ENCODE results near the gene NRG3. TPM values are rescaled to one million over a fixed set of nuclear protein-coding genes. Genes with fewer than 3 reads are reported as not detected.

NRG3 gene
- total RNA-seq, 1 experiment from 2014 or later = 0.08 TPM

DNA sequence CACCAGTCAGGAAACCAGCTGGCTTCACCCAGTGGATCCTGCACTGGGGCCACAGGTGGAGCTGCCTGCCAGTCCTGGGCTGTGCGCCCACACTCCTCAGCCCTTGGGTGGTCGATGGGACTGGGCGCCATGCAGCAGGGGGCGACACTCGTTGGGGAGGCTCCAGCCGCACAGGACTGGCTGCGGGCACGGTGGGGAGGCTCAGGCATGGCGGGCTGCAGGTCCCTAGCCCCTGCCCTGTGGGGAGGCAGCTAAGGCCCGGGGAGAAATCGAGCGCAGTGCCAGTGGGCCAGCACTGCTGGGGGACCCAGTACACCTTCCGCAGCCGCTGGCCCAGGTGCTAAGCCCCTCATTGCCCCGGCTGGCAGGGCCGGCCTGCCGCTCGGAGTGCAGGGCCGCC lies 12.4 kb upstream of the NRG3 start:
- no peak for DNase-seq (ENCODE audit: low read depth, low spot score)
- Histone ChIP-seq H3K36me3 (ENCODE audit: control insufficient read depth, insufficient read depth, low read length) (no peaks in the 10 kb centered on the region), H3K4me3 (ENCODE audit: low read depth in 2 of 2, low read length in 2 of 2) (no peak overlapping the region), H3K27me3 (ENCODE audit: control insufficient read depth, insufficient read depth, low read length) (no peaks in the 10 kb centered on the region), H3K27ac (ENCODE audit: low read length) (no peak overlapping the region), H3K4me1 (ENCODE audit: control insufficient read depth, insufficient read depth, low read length) (no peaks in the 10 kb centered on the region), H3K9me3 (ENCODE audit: control insufficient read depth, insufficient read depth, low read depth, low read length) (no peaks in the 10 kb centered on the region)
- TF ChIP-seq, protein P1, sequence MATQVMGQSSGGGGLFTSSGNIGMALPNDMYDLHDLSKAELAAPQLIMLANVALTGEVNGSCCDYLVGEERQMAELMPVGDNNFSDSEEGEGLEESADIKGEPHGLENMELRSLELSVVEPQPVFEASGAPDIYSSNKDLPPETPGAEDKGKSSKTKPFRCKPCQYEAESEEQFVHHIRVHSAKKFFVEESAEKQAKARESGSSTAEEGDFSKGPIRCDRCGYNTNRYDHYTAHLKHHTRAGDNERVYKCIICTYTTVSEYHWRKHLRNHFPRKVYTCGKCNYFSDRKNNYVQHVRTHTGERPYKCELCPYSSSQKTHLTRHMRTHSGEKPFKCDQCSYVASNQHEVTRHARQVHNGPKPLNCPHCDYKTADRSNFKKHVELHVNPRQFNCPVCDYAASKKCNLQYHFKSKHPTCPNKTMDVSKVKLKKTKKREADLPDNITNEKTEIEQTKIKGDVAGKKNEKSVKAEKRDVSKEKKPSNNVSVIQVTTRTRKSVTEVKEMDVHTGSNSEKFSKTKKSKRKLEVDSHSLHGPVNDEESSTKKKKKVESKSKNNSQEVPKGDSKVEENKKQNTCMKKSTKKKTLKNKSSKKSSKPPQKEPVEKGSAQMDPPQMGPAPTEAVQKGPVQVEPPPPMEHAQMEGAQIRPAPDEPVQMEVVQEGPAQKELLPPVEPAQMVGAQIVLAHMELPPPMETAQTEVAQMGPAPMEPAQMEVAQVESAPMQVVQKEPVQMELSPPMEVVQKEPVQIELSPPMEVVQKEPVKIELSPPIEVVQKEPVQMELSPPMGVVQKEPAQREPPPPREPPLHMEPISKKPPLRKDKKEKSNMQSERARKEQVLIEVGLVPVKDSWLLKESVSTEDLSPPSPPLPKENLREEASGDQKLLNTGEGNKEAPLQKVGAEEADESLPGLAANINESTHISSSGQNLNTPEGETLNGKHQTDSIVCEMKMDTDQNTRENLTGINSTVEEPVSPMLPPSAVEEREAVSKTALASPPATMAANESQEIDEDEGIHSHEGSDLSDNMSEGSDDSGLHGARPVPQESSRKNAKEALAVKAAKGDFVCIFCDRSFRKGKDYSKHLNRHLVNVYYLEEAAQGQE (IDR thresholded peaks at IDR 0.05; ENCODE audit: insufficient read depth in 1 of 2, low read depth in 2 of 2, low read length in 1 of 2) = no peak
- TF ChIP-seq POLR2AphosphoS5 (IDR thresholded peaks at IDR 0.05; ENCODE audit: low read depth, low read length) (no peak), SIN3A (IDR thresholded peaks at IDR 0.05; ENCODE audit: borderline replicate concordance, insufficient read depth, low read depth, low read length) (no peak), TCF7L2 (IDR thresholded peaks at IDR 0.05; ENCODE audit: low read depth, low read length) (no peak)
- TF ChIP-seq, protein P2, sequence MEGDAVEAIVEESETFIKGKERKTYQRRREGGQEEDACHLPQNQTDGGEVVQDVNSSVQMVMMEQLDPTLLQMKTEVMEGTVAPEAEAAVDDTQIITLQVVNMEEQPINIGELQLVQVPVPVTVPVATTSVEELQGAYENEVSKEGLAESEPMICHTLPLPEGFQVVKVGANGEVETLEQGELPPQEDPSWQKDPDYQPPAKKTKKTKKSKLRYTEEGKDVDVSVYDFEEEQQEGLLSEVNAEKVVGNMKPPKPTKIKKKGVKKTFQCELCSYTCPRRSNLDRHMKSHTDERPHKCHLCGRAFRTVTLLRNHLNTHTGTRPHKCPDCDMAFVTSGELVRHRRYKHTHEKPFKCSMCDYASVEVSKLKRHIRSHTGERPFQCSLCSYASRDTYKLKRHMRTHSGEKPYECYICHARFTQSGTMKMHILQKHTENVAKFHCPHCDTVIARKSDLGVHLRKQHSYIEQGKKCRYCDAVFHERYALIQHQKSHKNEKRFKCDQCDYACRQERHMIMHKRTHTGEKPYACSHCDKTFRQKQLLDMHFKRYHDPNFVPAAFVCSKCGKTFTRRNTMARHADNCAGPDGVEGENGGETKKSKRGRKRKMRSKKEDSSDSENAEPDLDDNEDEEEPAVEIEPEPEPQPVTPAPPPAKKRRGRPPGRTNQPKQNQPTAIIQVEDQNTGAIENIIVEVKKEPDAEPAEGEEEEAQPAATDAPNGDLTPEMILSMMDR (IDR thresholded peaks at IDR 0.05) = no peak
- POLR2A ChIA-PET = no interaction called here
- no peak for ATAC-seq
- BruUV-seq (replicated peaks) = no TSS peak
- CTCF ChIA-PET = no interaction called here
- intact Hi-C loops (cut with micrococcal nuclease; ENCODE audit: unreplicated experiment) (no loop called here), in situ Hi-C loops (cut with HindIII; ENCODE audit: low pct_unique_long_range_greater_than_20kb, low sequenced_read_pairs) (no loop called here)

DNA sequence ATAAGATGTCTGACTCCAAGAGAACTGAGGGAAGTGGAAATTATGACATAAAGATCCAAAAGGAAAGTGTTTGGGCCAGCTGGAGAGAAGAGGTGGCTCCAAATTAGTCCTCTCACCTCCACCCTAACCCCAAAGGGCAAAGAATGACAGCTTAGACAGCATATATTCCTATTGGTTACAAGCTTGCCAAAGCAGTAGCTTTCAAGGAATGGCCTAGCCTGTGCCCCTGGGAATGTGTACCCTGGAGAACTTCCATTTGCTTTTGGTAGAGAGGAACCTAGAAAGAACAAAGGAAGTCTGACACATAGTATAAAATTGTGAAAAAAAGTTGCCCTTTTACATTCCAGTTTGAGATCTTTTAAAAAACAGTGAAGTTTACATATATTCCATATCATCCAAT lies 11.2 kb upstream of the NRG3 start:
- no peak overlapping the region for H3K27ac ChIP-seq (ENCODE audit: low read length)
- POLR2A ChIA-PET = no interaction called here
- no TSS peak for BruUV-seq (replicated peaks)

More for the DNA sequence above, 11.2 kb upstream of the NRG3 start:
- in situ Hi-C loops (cut with HindIII; ENCODE audit: low pct_unique_long_range_greater_than_20kb, low sequenced_read_pairs) = no loop called here
- no peak for ATAC-seq
- Histone ChIP-seq H3K9me3 (ENCODE audit: control insufficient read depth, insufficient read depth, low read depth, low read length) (no peaks in the 10 kb centered on the region), H3K27me3 (ENCODE audit: control insufficient read depth, insufficient read depth, low read length) (no peaks in the 10 kb centered on the region; the same call in 1 of the 2 replicates), H3K4me3 (ENCODE audit: low read depth in 2 of 2, low read length in 2 of 2) (no peak overlapping the region), H3K36me3 (ENCODE audit: control insufficient read depth, insufficient read depth, low read length) (no peaks in the 10 kb centered on the region), H3K4me1 (ENCODE audit: control insufficient read depth, insufficient read depth, low read length) (no peaks in the 10 kb centered on the region)
- TF ChIP-seq POLR2AphosphoS5 (IDR thresholded peaks at IDR 0.05; ENCODE audit: low read depth, low read length) = no peak
- TF ChIP-seq, protein P1 (IDR thresholded peaks at IDR 0.05; ENCODE audit: insufficient read depth in 1 of 2, low read depth in 2 of 2, low read length in 1 of 2) = no peak
- TF ChIP-seq SIN3A (IDR thresholded peaks at IDR 0.05; ENCODE audit: borderline replicate concordance, insufficient read depth, low read depth, low read length) = no peak
- TF ChIP-seq TCF7L2 (IDR thresholded peaks at IDR 0.05; ENCODE audit: low read depth, low read length) = no peak
- TF ChIP-seq, protein P2 (IDR thresholded peaks at IDR 0.05) = no peak
- intact Hi-C loops (cut with micrococcal nuclease; ENCODE audit: unreplicated experiment) = no loop called here
- no peak for DNase-seq (ENCODE audit: low read depth, low spot score)
- CTCF ChIA-PET = no interaction called here

Measured in Panc1 (cell line).